GM23248 (cell line): ENCODE data around the gene GPRIN1.
"Not testable (repeated sequence)": the region's sequence is repeated elsewhere in the genome, so short reads cannot be mapped to it uniquely, and the experiment has no call there.

ENCODE experiments used
- EZH2 ChIP-seq: fragments of 200-600 bp; sonication (generic); IDR thresholded peaks from 2 replicates; pipeline ENCODE4 v1.6.1; 2018; ENCODE audit warnings: antibody characterized with exemption, mild to moderate bottlenecking; ENCODE audit not compliant: insufficient read depth, poor library complexity, severe bottlenecking
- EZH2phosphoT487 ChIP-seq: fragments of 200-600 bp; sonication (generic); IDR thresholded peaks from 2 replicates; pipeline ENCODE4 v1.6.1; 2018; ENCODE audit warnings: antibody characterized with exemption, moderate library complexity, mild to moderate bottlenecking, low read depth; ENCODE audit not compliant: insufficient read depth

DNA sequence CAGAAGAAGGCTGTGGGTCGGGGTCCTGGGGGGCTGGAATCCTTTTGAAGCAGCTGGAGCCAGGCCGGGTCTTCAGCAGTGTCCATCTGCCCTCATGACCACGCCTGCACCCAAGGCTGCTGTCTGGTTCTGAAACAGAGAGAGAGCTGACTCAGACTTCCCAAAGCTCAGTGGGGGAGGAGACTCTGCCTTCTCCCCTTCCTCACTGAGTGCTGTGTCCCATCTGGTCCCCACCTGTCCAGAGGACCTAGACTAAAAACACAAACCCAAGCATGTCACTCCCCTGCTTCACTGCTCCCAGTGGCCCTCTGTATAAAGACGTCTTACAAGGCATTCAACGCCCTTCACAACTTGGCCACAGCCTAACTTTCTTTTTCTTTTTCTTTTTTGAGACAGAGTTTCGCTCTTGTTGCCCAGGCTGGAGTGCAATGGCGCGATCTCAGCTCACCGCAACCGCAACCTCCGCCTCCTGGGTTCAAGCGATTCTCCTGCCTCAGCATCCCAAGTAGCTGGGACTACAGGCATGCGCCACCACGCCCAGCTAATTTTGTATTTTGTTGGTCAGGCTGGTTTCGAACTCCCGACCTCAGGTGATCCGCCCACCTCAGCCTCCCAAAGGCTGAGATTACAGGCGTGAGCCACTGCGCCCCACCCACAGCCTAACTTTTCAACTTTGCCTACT is 10.1 kb downstream of the GPRIN1 start:
- not testable (repeated sequence) for TF ChIP-seq EZH2, EZH2phosphoT487
